Measurements from ENCODE around the gene PRKG2.
"Not testable (repeated sequence)": the region's sequence is repeated elsewhere in the genome, so short reads cannot be mapped to it uniquely, and the experiment has no call there.

PRKG2 gene

GRCh38 chr4:81153714-81154323 is 61.2 kb downstream of the PRKG2 start:
- DNase-seq (ENCODE audit: low read depth) = not testable (repeated sequence)

- DNase-seq (ENCODE audit: low read depth) = no peak
Observed at GRCh38 chr4:81152839-81153713, 61.9 kb downstream of the PRKG2 start.

GRCh38 chr4:81149976-81150375 is 65.0 kb downstream of the PRKG2 start:
- no peak for DNase-seq (ENCODE audit: low read depth)

- no peak for DNase-seq (ENCODE audit: low read depth)
Observed at GRCh38 chr4:81148576-81148975, 66.4 kb downstream of the PRKG2 start.

- DNase-seq (ENCODE audit: low read depth) = no peak
Observed at GRCh38 chr4:81146466-81146865, 68.6 kb downstream of the PRKG2 start.

GRCh38 chr4:81143183-81143582 is 71.8 kb downstream of the PRKG2 start:
- DNase-seq (ENCODE audit: low read depth) = no peak

- DNase-seq (ENCODE audit: low read depth) = no peak
Observed at GRCh38 chr4:81142744-81143143, 72.3 kb downstream of the PRKG2 start.

GRCh38 chr4:81137894-81138293 is 77.1 kb downstream of the PRKG2 start:
- no peak for DNase-seq (ENCODE audit: low read depth)

GRCh38 chr4:81137446-81137845 is 77.6 kb downstream of the PRKG2 start:
- DNase-seq (ENCODE audit: low read depth) = no peak

- no peak for DNase-seq (ENCODE audit: low read depth)
Observed at GRCh38 chr4:81136161-81136905, 78.7 kb downstream of the PRKG2 start.

- no peak for DNase-seq (ENCODE audit: low read depth)
Observed at GRCh38 chr4:81135501-81135900, 79.5 kb downstream of the PRKG2 start.

- DNase-seq (ENCODE audit: low read depth) = no peak
Observed at GRCh38 chr4:81131563-81131962, 83.5 kb downstream of the PRKG2 start.

GRCh38 chr4:81131066-81131465 is 84.0 kb downstream of the PRKG2 start:
- DNase-seq (ENCODE audit: low read depth) = no peak

GRCh38 chr4:81130569-81130968 is 84.5 kb downstream of the PRKG2 start:
- no peak for DNase-seq (ENCODE audit: low read depth)

- no peak for DNase-seq (ENCODE audit: low read depth)
Observed at GRCh38 chr4:81120055-81120454, 95.0 kb downstream of the PRKG2 start.

GRCh38 chr4:81118086-81118485 is 96.9 kb downstream of the PRKG2 start:
- no peak for DNase-seq (ENCODE audit: low read depth)

- DNase-seq (ENCODE audit: low read depth) = no peak
Observed at GRCh38 chr4:81116566-81116965, 98.5 kb downstream of the PRKG2 start.

GRCh38 chr4:81113024-81113423 is 102.0 kb downstream of the PRKG2 start:
- no peak for DNase-seq (ENCODE audit: low read depth)

GRCh38 chr4:81109356-81109755 is 105.7 kb downstream of the PRKG2 start:
- DNase-seq (ENCODE audit: low read depth) = no peak

GRCh38 chr4:81106150-81106549 is 108.9 kb downstream of the PRKG2 start:
- no peak for DNase-seq (ENCODE audit: low read depth)

GRCh38 chr4:81102107-81102506 is 112.9 kb downstream of the PRKG2 start:
- DNase-seq (ENCODE audit: low read depth) = no peak

- no peak for DNase-seq (ENCODE audit: low read depth)
Observed at GRCh38 chr4:81096566-81096965, 118.5 kb downstream of the PRKG2 start.

- no peak for DNase-seq (ENCODE audit: low read depth)
Observed at GRCh38 chr4:81095389-81095788, 119.6 kb downstream of the PRKG2 start.

Data from stimulated activated CD8-positive, alpha-beta memory T cell treated with anti-CD3 and anti-CD28 coated beads, Interleukin-4, amount 100 ng/mL, for 24 hours (primary cell).